ENCODE results near the gene JARID2. TPM values are rescaled to one million over a fixed set of nuclear protein-coding genes. Genes with fewer than 3 reads are reported as not detected.
"Not testable (repeated sequence)": the region's sequence is repeated elsewhere in the genome, so short reads cannot be mapped to it uniquely, and the experiment has no call there.

The JARID2 gene
- total RNA-seq, 1 donor from 2014 or later, result 38.9 TPM

DNA sequence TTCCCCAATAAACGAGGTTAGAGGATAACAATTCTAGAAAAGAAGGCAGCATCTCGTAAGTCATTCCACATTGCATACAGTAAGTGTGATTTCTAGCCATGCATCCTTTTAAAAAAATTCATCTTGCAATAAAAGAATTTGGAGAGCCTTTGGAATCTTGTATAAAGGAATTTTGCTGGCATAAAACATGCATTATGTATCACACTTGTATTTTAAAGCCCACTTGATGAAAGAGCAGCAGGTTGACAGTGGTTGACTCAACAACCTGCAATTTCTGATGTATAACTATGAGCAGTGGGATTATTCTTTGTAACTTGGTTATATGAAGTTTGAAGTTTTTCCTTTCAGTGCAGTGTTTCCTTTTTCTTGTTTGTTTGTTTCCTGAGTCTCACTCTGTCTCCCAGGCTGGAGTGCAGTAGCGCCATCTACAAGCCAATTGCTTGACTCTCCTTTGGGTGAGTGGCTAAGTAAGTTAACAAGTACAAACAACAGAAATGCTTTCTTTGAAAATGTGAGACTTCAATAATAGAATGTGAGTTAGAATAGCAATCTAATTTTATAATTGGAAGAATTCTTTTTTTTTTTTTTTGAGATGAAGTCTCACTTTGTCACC, 39.9 kb downstream of the JARID2 start:
- Histone ChIP-seq H3K9ac (no peak overlapping the region), H4K20me1 (ENCODE audit: low read depth) (peaks cover 72% of the 10 kb centered on the region), H3K4me1 (peaks cover under 1% of the 10 kb centered on the region), H3K27me3 (no peaks in the 10 kb centered on the region), H3F3A (ENCODE audit: low read depth) (peaks cover 12% of the 10 kb centered on the region), H3K79me2 (ENCODE audit: low read depth) (peaks cover 100% of the 10 kb centered on the region), H3K9me3 (ENCODE audit: low read depth) (no peaks in the 10 kb centered on the region), H2AFZ (replicated peaks) (no peak overlapping the region), H3K4me3 (no peak overlapping the region), H3K4me2 (no peak overlapping the region), H3K27ac (peak overlapping the region; percentile 23), H3K36me3 (no peaks in the 10 kb centered on the region)
- TF ChIP-seq, protein P1, sequence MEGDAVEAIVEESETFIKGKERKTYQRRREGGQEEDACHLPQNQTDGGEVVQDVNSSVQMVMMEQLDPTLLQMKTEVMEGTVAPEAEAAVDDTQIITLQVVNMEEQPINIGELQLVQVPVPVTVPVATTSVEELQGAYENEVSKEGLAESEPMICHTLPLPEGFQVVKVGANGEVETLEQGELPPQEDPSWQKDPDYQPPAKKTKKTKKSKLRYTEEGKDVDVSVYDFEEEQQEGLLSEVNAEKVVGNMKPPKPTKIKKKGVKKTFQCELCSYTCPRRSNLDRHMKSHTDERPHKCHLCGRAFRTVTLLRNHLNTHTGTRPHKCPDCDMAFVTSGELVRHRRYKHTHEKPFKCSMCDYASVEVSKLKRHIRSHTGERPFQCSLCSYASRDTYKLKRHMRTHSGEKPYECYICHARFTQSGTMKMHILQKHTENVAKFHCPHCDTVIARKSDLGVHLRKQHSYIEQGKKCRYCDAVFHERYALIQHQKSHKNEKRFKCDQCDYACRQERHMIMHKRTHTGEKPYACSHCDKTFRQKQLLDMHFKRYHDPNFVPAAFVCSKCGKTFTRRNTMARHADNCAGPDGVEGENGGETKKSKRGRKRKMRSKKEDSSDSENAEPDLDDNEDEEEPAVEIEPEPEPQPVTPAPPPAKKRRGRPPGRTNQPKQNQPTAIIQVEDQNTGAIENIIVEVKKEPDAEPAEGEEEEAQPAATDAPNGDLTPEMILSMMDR (IDR thresholded peaks at IDR 0.05), result peak; percentile 22
- TF ChIP-seq EZH2 (IDR thresholded peaks at IDR 0.05), result no peak
- Mint-ChIP-seq H3K4me1 (peaks cover 19% of the 10 kb centered on the region), H3K36me3 (peaks cover 38% of the 10 kb centered on the region), H3K4me3 (no peak overlapping the region), H3K9me3 (peaks cover 20% of the 10 kb centered on the region), H3K27me3 (ENCODE audit: insufficient read depth, low read depth) (no peaks in the 10 kb centered on the region), H3K27ac (no peak overlapping the region)
- no peak for DNase-seq (ENCODE audit: low spot score)

DNA sequence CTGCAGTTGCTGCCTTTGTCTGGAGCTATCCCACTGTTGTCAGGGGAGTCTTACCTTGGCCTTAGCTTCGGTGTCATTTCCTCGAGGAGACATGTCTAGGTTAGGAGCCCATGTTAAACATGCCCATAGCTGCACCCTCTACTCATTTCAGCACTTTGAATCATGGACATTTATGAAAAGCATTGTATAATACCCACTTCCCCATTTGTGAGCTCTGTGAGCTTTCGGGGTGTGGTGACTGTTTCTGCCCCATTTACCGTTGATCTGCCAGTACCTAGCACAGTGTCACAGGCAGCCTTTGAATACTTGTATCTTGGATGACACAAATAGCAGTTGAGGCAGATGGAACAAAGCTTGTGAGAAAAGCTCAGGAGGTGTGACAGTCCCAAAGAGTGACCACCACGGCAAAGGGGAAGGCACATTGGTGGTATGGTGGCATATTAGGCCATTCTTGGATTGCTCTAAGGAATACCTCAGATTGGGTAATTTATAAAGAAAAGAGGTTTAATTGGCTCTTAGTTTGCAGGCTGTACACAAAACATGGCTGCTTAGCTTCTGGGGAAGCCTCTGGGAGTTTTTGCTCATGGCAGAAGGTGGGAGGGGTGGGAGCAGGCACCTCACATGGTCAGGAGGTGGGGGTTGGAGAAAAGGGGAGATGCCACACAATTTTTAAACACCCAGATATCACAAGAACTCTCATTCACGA, 42.0 kb downstream of the JARID2 start:
- no peak overlapping the region for H3K4me3 ChIP-seq
- H3K4me1 ChIP-seq, result peaks cover 12% of the 10 kb centered on the region
- Mint-ChIP-seq H3K4me1 (peaks cover 27% of the 10 kb centered on the region), H3K9me3 (peaks cover 15% of the 10 kb centered on the region), H3K27ac (peak overlapping the region; percentile 10), H3K4me3 (no peak overlapping the region), H3K36me3 (peaks cover 44% of the 10 kb centered on the region), H3K27me3 (ENCODE audit: insufficient read depth, low read depth) (peaks cover 2% of the 10 kb centered on the region)
- no peak overlapping the region for H3K27ac ChIP-seq
- peaks cover 77% of the 10 kb centered on the region for H4K20me1 ChIP-seq (ENCODE audit: low read depth)
- H3K36me3 ChIP-seq, result no peaks in the 10 kb centered on the region
- H3K4me2 ChIP-seq, result no peak overlapping the region
- no peaks in the 10 kb centered on the region for H3K27me3 ChIP-seq
- no peak overlapping the region for H3K9ac ChIP-seq
- H3K9me3 ChIP-seq (ENCODE audit: low read depth), result no peaks in the 10 kb centered on the region
- TF ChIP-seq EZH2 (IDR thresholded peaks at IDR 0.05), result no peak
- TF ChIP-seq, protein P1 (IDR thresholded peaks at IDR 0.05), result no peak
- TF ChIP-seq EZH2phosphoT487 (IDR thresholded peaks at IDR 0.05), result no peak
- H2AFZ ChIP-seq (replicated peaks), result no peak overlapping the region
- no peak for DNase-seq (ENCODE audit: low spot score)
- peaks cover 100% of the 10 kb centered on the region for H3K79me2 ChIP-seq (ENCODE audit: low read depth)
- peaks cover 18% of the 10 kb centered on the region for H3F3A ChIP-seq (ENCODE audit: low read depth)

DNA sequence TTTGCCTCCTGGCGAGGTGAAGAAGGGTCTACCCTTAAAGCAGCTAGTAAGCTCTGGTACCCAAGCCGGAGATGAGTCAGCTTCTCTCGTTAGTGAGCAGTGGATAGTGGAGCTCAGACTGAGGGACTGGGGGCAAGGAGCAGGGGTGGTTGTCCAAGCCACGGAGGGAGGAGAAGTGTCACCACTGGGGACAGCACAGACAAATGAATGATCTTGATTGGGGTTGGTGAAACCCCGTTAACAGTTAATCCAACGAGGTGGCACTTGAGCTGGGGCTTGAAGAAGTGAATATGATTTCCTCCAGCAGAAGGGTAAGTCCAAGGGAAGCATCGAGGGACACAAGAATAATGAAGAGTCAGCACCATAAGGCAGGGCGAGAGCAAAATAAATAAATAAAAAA, 43.0 kb downstream of the JARID2 start:
- peaks cover 49% of the 10 kb centered on the region for H3K36me3 Mint-ChIP-seq
- no peaks in the 10 kb centered on the region for H3K9me3 ChIP-seq (ENCODE audit: low read depth)
- H3K4me3 ChIP-seq, result no peak overlapping the region
- peaks cover 15% of the 10 kb centered on the region for H3K9me3 Mint-ChIP-seq
- H3F3A ChIP-seq (ENCODE audit: low read depth), result peaks cover 18% of the 10 kb centered on the region
- no peak overlapping the region for H3K27ac Mint-ChIP-seq
- no peak for DNase-seq (ENCODE audit: low spot score)
- H3K27me3 Mint-ChIP-seq (ENCODE audit: insufficient read depth, low read depth), result peaks cover 2% of the 10 kb centered on the region
- peaks cover 86% of the 10 kb centered on the region for H4K20me1 ChIP-seq (ENCODE audit: low read depth)
- peaks cover 12% of the 10 kb centered on the region for H3K4me1 ChIP-seq
- H2AFZ ChIP-seq (replicated peaks), result no peak overlapping the region
- peaks cover 100% of the 10 kb centered on the region for H3K79me2 ChIP-seq (ENCODE audit: low read depth)
- no peak overlapping the region for H3K9ac ChIP-seq
- TF ChIP-seq, protein P1 (IDR thresholded peaks at IDR 0.05), result no peak
- TF ChIP-seq EZH2phosphoT487 (IDR thresholded peaks at IDR 0.05), result no peak
- no peak for TF ChIP-seq EZH2 (IDR thresholded peaks at IDR 0.05)
- no peaks in the 10 kb centered on the region for H3K36me3 ChIP-seq
- peaks cover 36% of the 10 kb centered on the region for H3K4me1 Mint-ChIP-seq
- H3K27ac ChIP-seq, result no peak overlapping the region
- H3K4me3 Mint-ChIP-seq, result no peak overlapping the region
- H3K27me3 ChIP-seq, result no peaks in the 10 kb centered on the region
- no peak overlapping the region for H3K4me2 ChIP-seq

DNA sequence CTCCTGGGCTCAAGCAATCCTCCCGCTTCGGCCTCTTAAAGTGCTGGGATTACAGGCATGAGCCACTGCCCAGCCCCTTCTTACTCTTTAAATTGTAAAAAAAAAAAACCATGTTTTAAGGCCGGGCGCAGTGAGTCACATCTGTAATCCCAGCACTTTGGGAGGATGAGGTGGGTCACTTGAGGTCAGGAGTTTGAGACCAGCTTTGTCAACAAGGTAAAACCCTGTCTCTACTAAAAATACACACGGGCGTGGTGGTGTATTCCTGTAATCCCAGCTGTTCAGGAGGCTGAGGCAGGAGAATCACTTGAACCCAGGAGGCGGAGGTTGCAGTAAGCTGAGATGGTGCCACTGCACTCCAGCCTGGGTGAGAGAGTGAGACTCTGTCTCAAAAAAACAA, 43.6 kb downstream of the JARID2 start:
- H3K36me3 Mint-ChIP-seq, result peaks cover 49% of the 10 kb centered on the region
- H3K9ac ChIP-seq; H3K27me3 ChIP-seq; H3K36me3 ChIP-seq; H2AFZ ChIP-seq (replicated peaks); H3K4me3 ChIP-seq; H3K27ac ChIP-seq; H3K27me3 Mint-ChIP-seq (ENCODE audit: insufficient read depth, low read depth); H3K4me2 ChIP-seq; H3K4me3 Mint-ChIP-seq; DNase-seq (ENCODE audit: low spot score); H3K27ac Mint-ChIP-seq; H3K9me3 ChIP-seq (ENCODE audit: low read depth): not testable (repeated sequence)
- H3K4me1 Mint-ChIP-seq, result peaks cover 34% of the 10 kb centered on the region
- peaks cover 12% of the 10 kb centered on the region for H3K4me1 ChIP-seq
- peaks cover 100% of the 10 kb centered on the region for H3K79me2 ChIP-seq (ENCODE audit: low read depth)
- peaks cover 17% of the 10 kb centered on the region for H3K9me3 Mint-ChIP-seq
- peaks cover 18% of the 10 kb centered on the region for H3F3A ChIP-seq (ENCODE audit: low read depth)
- H4K20me1 ChIP-seq (ENCODE audit: low read depth), result peaks cover 87% of the 10 kb centered on the region
